T-helper 1 cell treated with Interleukin-12 subunit alpha and Interleukin-12 subunit beta and Interleukin-4 antibody, amounts not matched to agents 30 μg/mL and 1 μg/mL, for 36 hours (primary cell): ENCODE data around the gene ZBTB32.
A peak's percentile ranks its signal among the peaks of the same experiment; 100 is the strongest.

Source experiments
- H3K27ac Mint-ChIP-seq: one replicate; pipeline ENCODE4 v1.8.0; 2021; ENCODE audit warnings: mild to moderate bottlenecking, mixed read lengths
- H3K27me3 Mint-ChIP-seq: one replicate; pipeline ENCODE4 v1.8.0; 2021; ENCODE audit warnings: low read depth, mixed read lengths
- H3K36me3 Mint-ChIP-seq: one replicate; pipeline ENCODE4 v1.8.0; 2021; ENCODE audit warnings: low read depth, mixed read lengths
- H3K4me1 Mint-ChIP-seq: one replicate; pipeline ENCODE4 v1.8.0; 2021; ENCODE audit warnings: low read depth, mixed read lengths
- H3K4me3 Mint-ChIP-seq: one replicate; pipeline ENCODE4 v1.8.0; 2021; ENCODE audit warnings: mild to moderate bottlenecking, moderate library complexity, mixed read lengths
- H3K9me3 Mint-ChIP-seq: one replicate; pipeline ENCODE4 v1.8.0; 2021; ENCODE audit warnings: mixed read lengths

The ZBTB32 gene

GRCh38 chr19:35712567-35713505 lies 8.5 kb downstream of the ZBTB32 start:
- H3K27me3 Mint-ChIP-seq, result no peaks in the 10 kb centered on the region
- H3K27ac Mint-ChIP-seq, result peak overlapping the region; percentile 99
- H3K36me3 Mint-ChIP-seq, result peaks cover 9% of the 10 kb centered on the region
- peak overlapping the region; percentile 93 for H3K4me3 Mint-ChIP-seq
- H3K9me3 Mint-ChIP-seq, result no peaks in the 10 kb centered on the region
- H3K4me1 Mint-ChIP-seq, result peaks cover 61% of the 10 kb centered on the region

- Mint-ChIP-seq H3K27me3 (no peaks in the 10 kb centered on the region), H3K27ac (peak overlapping the region; percentile 99), H3K4me1 (peaks cover 61% of the 10 kb centered on the region), H3K36me3 (peaks cover 9% of the 10 kb centered on the region), H3K4me3 (peak overlapping the region; percentile 93), H3K9me3 (no peaks in the 10 kb centered on the region)
Measured at GRCh38 chr19:35713506-35713850, 9.1 kb downstream of the ZBTB32 start.

- Mint-ChIP-seq H3K27me3 (no peaks in the 10 kb centered on the region), H3K9me3 (no peaks in the 10 kb centered on the region), H3K4me1 (peaks cover 62% of the 10 kb centered on the region), H3K27ac (peak overlapping the region; percentile 99), H3K4me3 (peak overlapping the region; percentile 93), H3K36me3 (peaks cover 12% of the 10 kb centered on the region)
Measured at GRCh38 chr19:35713904-35714495, 9.6 kb downstream of the ZBTB32 start.

- H3K27ac Mint-ChIP-seq, result peak overlapping the region; percentile 99
- H3K36me3 Mint-ChIP-seq, result peaks cover 16% of the 10 kb centered on the region
- H3K9me3 Mint-ChIP-seq, result no peaks in the 10 kb centered on the region
- peaks cover 66% of the 10 kb centered on the region for H3K4me1 Mint-ChIP-seq
- peak overlapping the region; percentile 93 for H3K4me3 Mint-ChIP-seq
- H3K27me3 Mint-ChIP-seq, result no peaks in the 10 kb centered on the region
Measured at GRCh38 chr19:35714601-35715354, 10.4 kb downstream of the ZBTB32 start.

DNA sequence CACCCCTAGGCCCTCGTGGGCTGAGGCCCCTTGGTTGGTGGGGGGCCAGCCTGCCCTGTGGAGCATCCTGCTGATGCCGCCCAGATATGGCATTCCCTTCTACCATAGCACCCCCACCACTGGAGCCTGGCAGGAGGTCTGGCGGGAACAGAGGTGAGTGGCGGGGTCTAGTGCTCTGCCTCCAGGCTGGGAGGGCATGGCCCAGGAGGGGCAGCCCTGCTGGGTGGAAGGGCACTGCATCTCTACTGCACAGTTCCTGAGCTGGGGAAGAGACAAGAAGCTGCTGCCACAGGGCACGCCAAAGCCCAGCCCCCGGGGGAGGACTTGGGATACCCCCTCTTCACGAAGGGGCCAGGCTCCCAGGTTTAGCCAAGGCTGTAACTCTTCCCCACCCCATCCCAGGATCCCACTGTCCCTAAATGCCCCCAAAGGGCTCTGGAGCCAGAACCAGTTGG lies 11.0 kb downstream of the ZBTB32 start:
- H3K27ac Mint-ChIP-seq, result peak overlapping the region; percentile 97
- no peaks in the 10 kb centered on the region for H3K9me3 Mint-ChIP-seq
- H3K27me3 Mint-ChIP-seq, result no peaks in the 10 kb centered on the region
- H3K36me3 Mint-ChIP-seq, result peaks cover 18% of the 10 kb centered on the region
- peak overlapping the region; percentile 93 for H3K4me3 Mint-ChIP-seq
- peaks cover 62% of the 10 kb centered on the region for H3K4me1 Mint-ChIP-seq

GRCh38 chr19:35715981-35716800 lies 11.8 kb downstream of the ZBTB32 start:
- no peaks in the 10 kb centered on the region for H3K27me3 Mint-ChIP-seq
- peaks cover 20% of the 10 kb centered on the region for H3K36me3 Mint-ChIP-seq
- peak overlapping the region; percentile 97 for H3K27ac Mint-ChIP-seq
- H3K4me1 Mint-ChIP-seq, result peaks cover 54% of the 10 kb centered on the region
- H3K9me3 Mint-ChIP-seq, result no peaks in the 10 kb centered on the region
- H3K4me3 Mint-ChIP-seq, result peak overlapping the region; percentile 93

DNA sequence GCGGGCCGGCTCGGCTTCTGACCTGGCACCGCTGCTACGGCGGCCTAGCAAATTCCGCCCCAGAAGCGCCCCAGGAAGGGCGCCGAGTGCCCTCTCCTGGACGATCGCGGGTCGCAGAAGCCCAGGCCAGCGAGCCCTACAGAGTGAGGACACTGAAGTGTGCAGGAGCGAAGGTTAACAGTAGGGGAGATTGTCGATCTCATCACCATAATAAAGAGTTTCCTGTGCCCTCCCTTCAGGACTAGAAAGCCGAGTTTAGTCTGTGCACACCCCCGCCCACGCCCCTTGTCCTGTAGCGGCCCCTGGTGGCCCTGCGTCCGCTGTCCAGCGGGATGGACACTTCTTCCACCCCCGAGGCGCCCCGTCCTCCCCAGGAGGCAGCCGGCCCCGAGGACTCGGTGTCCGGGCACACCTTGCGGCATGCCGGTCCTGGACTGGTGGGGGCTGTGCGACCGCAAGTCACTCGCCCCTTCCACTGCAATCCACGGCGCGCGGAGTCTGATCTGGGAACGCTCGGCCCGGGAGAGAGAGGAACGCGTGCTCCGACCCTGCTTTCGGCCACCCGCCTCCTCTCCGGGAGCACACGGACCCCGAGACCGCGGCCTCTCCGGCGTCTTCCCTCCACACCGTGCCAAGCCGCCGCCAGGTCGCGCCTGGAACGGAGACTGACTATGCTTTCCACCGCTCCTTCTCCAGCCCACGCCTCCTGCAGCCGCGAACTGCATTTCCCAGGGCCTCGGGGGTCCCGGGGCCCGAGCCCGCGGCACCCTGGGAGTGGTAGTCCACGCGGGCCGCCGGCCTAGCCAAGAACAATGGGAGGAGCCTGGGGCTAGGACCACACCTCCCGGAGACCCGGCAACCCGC lies 12.7 kb downstream of the ZBTB32 start:
- Mint-ChIP-seq H3K36me3 (peaks cover 23% of the 10 kb centered on the region), H3K4me3 (peak overlapping the region; percentile 93), H3K4me1 (peaks cover 49% of the 10 kb centered on the region), H3K27me3 (no peaks in the 10 kb centered on the region), H3K9me3 (no peaks in the 10 kb centered on the region), H3K27ac (peak overlapping the region; percentile 97)

DNA sequence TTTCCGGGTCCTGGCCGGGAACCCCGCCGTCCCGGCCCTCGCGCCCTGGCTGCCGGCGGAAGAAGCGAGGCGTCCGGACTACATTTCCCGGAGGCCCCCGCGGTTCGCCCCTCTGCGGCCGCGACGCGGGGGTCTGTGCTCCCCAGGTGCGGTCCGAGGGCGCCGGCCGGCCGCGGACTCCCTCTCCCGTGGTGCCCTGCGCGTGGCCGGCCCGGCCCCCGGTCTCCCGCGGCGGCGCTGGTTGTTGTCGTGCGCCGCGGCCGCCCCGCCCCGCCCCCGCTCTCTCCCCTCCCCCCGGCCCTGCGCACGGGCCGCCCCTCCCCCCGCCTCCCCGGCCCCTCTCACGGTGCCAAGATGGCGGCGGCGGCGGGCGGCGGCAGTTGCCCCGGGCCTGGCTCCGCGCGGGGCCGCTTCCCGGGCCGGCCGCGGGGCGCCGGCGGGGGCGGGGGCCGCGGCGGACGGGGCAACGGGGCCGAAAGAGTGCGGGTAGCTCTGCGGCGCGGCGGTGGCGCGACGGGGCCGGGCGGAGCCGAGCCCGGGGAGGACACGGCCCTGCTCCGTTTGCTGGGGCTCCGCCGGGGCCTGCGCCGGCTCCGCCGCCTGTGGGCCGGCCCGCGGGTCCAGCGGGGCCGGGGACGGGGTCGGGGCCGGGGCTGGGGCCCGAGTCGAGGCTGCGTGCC lies 13.4 kb downstream of the ZBTB32 start, which contains the start of gene KMT2B:
Gene KMT2B, plus strand, starts transcription at position 339 of the 680 bp plus-strand sequence. Its CDS starts 16 bp downstream, at position 355.
- Mint-ChIP-seq H3K9me3 (no peaks in the 10 kb centered on the region), H3K27ac (peak within 1 kb of the TSS; percentile 97), H3K4me1 (peaks cover 42% of the 10 kb centered on the region), H3K27me3 (no peaks in the 10 kb centered on the region), H3K36me3 (peaks cover 27% of the 10 kb centered on the region), H3K4me3 (peak within 1 kb of the TSS; percentile 95)

DNA sequence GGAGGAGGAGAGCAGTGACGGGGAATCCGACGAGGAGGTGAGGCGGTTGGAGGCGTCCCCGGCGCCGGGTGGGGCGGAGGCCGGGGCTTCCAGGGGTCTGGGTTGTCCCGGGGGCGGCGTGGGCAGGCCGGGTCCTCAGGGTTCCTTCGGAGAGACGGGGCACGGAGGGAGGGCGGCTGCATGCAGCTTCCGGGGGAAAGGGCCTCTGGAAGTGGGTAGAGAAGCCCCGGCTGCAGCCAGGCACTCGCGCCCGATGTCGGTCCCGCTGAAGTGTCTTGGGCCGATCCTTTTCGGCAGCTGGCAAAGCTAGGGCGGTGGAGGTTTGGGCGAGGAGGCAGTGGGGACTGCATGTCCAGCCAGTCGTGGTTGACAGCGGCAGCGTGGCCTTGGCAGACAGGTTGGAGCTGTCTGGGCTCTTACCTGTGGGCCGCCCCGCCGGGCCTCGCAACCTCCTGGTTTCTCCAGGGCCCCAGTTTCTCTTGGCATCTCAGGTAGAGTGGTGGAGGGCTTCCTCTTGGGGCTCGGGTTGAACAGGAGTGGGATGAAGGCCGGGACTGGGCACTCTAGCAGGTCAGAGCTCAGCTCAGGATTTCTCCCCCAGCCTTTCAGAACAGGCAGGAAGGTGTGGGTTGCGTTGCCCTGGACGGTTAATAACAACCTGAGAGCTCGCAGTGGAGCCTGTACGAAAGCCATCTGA lies 14.1 kb downstream of the ZBTB32 start:
- Mint-ChIP-seq H3K36me3 (peaks cover 31% of the 10 kb centered on the region), H3K4me1 (peaks cover 36% of the 10 kb centered on the region)

GRCh38 chr19:35719402-35720162 lies 15.2 kb downstream of the ZBTB32 start:
- peaks cover 37% of the 10 kb centered on the region for H3K36me3 Mint-ChIP-seq
- H3K4me1 Mint-ChIP-seq, result peaks cover 25% of the 10 kb centered on the region
- peak overlapping the region; percentile 94 for H3K27ac Mint-ChIP-seq
- H3K27me3 Mint-ChIP-seq, result no peaks in the 10 kb centered on the region
- H3K9me3 Mint-ChIP-seq, result no peaks in the 10 kb centered on the region
- peak overlapping the region; percentile 95 for H3K4me3 Mint-ChIP-seq

More for the DNA sequence above, 14.1 kb downstream of the ZBTB32 start:
- H3K27ac Mint-ChIP-seq, result peak overlapping the region; percentile 94
- no peaks in the 10 kb centered on the region for H3K27me3 Mint-ChIP-seq
- no peaks in the 10 kb centered on the region for H3K9me3 Mint-ChIP-seq
- H3K4me3 Mint-ChIP-seq, result peak overlapping the region; percentile 95

- Mint-ChIP-seq H3K4me3 (peak overlapping the region; percentile 16), H3K9me3 (no peaks in the 10 kb centered on the region), H3K27ac (no peak overlapping the region), H3K36me3 (peaks cover 42% of the 10 kb centered on the region), H3K4me1 (peaks cover 21% of the 10 kb centered on the region), H3K27me3 (no peaks in the 10 kb centered on the region)
Measured at GRCh38 chr19:35720163-35720524, 15.8 kb downstream of the ZBTB32 start.

- Mint-ChIP-seq H3K9me3 (no peaks in the 10 kb centered on the region), H3K27ac (no peak overlapping the region), H3K27me3 (no peaks in the 10 kb centered on the region), H3K4me3 (no peak overlapping the region), H3K4me1 (peaks cover 20% of the 10 kb centered on the region), H3K36me3 (peaks cover 47% of the 10 kb centered on the region)
Measured at GRCh38 chr19:35720648-35721047, 16.3 kb downstream of the ZBTB32 start.
